ENCODE data around the gene HIP1R.

Gene HIP1R

DNA sequence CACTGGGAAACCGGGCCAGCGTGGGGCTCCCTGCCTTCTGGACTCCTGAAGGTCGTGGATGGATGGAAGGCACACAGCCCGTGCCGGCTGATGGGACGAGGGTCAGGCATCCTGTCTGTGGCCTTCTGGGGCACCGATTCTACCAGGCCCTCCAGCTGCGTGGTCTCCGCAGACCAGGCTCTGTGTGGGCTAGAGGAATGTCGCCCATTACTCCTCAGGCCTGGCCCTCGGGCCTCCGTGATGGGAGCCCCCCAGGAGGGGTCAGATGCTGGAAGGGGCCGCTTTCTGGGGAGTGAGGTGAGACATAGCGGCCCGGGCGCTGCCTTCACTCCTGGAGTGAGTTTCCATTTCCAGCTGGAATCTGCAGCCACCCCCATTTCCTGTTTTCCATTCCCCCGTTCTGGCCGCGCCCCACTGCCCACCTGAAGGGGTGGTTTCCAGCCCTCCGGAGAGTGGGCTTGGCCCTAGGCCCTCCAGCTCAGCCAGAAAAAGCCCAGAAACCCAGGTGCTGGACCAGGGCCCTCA, 26.9 kb downstream of the HIP1R start:
- TF ChIP-seq, protein P1, sequence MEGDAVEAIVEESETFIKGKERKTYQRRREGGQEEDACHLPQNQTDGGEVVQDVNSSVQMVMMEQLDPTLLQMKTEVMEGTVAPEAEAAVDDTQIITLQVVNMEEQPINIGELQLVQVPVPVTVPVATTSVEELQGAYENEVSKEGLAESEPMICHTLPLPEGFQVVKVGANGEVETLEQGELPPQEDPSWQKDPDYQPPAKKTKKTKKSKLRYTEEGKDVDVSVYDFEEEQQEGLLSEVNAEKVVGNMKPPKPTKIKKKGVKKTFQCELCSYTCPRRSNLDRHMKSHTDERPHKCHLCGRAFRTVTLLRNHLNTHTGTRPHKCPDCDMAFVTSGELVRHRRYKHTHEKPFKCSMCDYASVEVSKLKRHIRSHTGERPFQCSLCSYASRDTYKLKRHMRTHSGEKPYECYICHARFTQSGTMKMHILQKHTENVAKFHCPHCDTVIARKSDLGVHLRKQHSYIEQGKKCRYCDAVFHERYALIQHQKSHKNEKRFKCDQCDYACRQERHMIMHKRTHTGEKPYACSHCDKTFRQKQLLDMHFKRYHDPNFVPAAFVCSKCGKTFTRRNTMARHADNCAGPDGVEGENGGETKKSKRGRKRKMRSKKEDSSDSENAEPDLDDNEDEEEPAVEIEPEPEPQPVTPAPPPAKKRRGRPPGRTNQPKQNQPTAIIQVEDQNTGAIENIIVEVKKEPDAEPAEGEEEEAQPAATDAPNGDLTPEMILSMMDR (conservative IDR thresholded peaks at IDR 0.05): no peak
- H3K27ac ChIP-seq: peak overlapping the region; percentile 72

DNA sequence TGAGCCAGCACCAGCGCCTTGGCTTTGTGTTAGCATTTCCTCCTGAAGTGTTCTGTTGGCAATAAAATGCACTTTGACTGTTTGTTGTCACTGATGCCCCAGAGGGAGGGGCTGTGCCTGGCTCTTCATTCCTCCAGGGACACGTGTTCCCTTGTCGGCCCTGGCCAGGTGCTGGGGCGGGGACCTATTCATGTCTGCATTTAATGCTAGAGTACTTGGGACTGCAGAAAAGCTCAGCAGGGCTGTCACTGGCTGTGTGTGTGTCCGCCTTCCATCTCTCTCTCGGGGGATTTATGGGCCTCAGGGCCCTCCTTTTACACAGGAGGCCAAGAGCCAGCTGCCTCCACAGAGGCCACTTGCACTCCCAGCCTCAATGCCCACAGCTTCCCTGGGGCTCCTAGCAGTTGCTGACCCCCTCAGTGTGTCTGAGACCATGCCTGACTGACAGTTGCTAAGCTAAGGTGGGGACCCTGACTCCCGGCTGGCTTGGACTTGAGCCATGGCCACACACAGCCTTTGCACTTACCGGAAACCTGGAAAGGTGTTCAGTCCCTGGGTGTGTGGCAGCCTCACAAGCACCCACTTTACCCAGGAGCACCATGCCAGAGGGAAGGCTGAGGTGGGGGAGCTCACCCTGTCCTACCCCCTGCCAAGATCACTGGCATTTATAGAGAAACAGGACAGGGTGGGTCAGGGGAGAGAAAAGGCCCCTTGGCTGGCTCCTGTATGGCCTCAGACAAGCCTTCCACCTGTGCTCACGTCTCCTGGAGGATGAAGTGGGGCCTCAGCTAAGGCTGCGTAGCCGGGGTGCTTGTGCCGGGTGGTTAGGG, 27.8 kb downstream of the HIP1R start:
- TF ChIP-seq, protein P1 (conservative IDR thresholded peaks at IDR 0.05): no peak

DNA sequence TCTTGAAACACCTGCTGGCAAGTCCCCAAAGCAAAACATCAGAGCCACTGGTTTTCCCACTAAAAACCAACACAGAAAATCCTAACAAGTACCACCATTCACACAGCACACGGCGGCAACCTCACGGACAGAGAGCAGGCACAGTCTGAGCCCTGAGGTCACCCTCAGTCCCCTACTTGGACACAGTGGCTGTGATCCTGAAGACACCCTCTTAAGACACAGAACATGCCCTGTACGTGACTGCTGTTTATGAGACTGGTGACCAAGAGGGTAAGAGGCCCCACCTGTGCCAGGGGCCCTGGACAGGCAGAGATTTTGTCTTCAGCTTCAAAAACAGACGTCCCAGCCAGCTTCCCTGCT, 29.6 kb downstream of the HIP1R start:
- TF ChIP-seq, protein P1 (conservative IDR thresholded peaks at IDR 0.05): no peak
- H3K27ac ChIP-seq: no peak overlapping the region

More for the DNA sequence above, 27.8 kb downstream of the HIP1R start:
- H3K27ac ChIP-seq: peak overlapping the region; percentile 72

DNA sequence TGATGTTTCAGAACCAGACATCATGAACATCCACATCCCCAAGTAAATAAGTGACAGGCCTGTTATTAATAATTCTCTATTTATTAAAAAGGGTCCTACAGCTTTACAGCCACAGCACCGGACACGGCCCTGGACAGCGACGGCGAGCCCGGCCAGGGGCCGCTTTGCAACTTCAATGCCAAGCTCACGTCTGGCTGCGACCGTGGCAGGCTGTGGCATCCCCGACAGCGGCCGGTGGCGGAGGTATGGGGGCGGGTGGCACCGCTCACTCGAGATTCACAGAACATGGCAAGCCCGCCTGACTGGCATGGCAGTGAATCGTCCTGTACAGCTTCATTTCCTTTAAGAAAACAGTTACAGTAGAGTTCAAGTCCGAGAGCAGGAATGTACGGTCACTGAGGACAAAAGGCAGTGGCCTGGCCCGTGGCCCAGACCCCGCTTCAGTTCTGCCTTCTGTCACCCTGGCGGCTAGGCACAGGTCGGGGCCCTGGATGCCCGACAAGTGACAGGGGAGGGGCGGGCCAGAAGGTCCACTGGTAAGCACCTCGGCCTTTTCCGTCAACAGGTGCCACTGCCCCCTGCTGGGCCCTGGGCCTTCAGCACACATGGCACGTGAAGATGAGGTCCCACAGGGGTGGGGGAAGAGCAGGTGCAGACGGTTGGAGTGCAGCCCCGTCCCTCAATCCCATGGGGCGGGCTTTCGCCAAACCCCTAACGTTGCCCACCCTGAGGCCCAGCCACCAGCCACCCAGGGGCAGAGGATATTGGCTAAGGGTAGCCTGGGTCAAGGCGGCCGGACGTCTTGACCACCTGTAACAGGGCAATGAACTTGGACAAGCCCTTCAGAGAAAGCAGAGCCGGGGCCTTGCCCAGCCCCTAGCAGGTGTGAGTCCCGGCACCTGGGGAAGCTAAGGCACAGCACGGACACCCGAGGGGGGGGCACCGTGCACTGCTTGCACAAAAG, 30.3 kb downstream of the HIP1R start:
- no peak overlapping the region for H3K27ac ChIP-seq
- TF ChIP-seq, protein P1 (conservative IDR thresholded peaks at IDR 0.05): peak; percentile 70

DNA sequence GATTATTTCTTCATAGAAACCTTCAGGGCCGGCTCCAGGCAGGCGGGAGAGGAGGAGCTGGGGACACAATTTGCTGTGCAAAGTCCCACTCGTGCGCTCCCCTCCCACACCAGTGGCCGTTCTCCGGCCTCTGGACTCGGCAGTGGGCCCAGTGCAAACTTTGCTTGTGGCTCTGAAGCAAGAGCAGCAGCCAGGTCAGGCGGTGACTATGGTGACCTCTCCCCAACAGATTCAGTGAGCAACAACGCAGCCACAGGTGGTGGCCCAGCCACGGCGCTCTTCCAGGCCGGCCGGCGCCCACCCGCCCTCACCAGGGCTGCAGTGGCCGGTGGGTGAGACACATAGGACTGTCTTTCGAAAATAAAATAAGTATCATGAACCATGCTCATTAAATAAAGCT, 31.1 kb downstream of the HIP1R start:
- no peak overlapping the region for H3K27ac ChIP-seq

DNA sequence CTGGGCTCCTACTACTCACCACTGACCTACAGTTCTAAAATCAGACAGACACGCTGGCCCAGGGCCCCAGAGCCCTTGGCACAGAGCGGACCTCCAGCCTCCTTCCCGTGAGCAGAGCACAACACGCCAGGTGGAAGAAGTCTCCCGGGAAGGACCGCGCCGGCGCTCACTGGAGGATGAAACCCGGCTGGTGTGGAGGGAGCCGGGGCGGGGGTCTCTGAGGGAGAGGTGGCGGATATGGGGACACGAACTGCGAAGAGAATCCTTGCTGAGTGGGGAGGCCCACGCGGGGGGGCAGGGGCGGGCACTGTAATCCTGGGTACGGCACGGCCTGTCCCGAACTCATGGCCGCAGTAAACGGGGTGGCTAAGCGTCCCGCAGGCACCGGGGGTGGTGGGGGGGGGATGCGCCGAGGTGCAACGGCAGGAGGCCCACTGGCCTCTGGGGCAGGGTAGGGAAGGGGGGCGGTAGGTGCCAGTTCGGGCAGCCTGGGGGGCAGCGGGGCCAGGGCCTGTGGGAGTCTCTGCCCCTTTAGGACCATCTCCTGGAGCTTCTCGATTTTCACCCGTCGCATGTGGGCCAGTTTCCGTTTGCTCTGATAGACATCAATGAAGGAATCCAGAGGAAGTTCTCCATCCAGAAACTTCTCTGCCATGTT, 31.8 kb downstream of the HIP1R start:
- TF ChIP-seq, protein P1 (conservative IDR thresholded peaks at IDR 0.05): no peak
- H3K27ac ChIP-seq: no peak overlapping the region; the same call in 1 of the 2 replicates

More for the DNA sequence above, 31.1 kb downstream of the HIP1R start:
- TF ChIP-seq, protein P1 (conservative IDR thresholded peaks at IDR 0.05): no peak

All from VCaP (cell line).